Amniotic stem cell (primary cell): ENCODE measurements around the gene HEATR5A.

Source experiments
- DNase-seq: peaks from one replicate; lab custom pipeline; 2025; lab: John Stamatoyannopoulos, UW

The HEATR5A gene

DNA sequence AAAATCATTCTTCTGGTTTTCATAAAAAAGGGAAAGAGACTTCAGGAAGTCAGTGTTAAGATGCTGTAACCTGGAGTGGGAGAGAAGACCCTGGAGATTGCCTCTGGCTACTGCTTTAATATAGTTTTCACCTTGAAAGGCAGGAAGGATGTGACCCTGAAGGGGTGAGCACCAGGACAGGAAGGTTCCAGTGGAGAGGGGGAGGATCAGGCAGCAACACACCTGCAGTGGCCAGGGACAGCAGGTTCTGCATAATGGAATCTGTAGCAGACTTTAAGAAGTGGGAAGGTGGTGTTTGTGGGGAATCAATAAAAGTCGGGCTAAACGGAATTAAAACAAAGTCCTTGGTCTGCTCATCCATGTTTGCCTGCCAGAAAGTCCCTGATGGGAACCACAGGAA, 6.3 kb upstream of the HEATR5A start:
- DNase-seq = no peak

DNA sequence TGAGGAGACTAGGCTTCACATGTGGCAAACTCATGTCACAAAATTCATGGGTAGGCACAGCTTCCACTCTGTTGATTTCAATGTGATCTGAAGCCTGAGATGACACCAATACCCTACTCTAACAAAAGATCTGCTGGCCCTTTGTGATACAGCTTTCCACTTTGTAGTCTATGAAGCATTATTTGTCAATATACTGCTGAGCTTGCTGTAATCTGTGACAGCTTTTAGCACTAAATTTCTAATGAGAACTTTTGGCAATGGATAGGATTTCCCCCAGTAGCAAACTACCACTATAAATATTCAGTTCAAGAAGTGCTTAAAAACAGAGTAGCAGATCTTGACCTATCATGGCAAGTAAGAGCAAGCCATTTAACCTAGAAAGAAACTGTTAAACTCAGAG, 5.6 kb upstream of the HEATR5A start:
- no peak for DNase-seq

DNA sequence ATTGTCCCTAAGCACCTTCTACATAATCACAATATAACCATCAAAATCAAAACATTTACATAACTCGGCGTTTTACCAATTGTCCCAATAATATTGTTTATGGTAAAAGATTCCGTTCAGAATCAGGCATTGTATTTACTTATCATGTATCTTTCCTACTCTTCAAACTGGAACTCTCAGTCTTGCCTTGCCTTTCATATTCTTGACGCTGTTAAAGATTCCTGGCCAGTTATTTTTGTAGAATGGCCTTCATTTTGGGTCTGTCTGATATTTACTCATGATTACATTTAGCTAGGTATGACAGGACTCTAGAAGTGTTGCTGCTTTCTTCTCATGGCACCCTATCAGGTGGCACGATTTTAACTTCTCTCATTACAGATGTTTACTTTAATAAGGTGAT, 850 bp upstream of the HEATR5A start:
- DNase-seq = no peak

DNA sequence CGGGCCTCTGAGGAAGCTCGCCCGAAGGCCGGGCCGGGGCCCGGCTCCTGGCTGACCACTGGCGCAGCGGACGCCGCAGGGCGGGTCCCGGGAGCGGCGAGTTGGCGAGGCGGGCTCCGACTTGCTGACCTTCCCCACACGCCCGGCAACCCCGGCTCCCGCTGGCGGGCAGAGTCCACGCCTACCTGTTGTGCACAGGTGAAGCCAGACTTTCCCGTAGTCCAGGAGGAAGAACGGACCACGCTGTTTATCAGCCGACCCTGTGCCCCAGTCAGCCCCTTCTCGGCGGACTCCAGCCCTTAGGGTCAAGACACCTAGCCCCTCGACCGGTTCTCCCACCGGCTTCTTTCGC, 407 bp downstream of the HEATR5A start:
- DNase-seq = no peak

DNA sequence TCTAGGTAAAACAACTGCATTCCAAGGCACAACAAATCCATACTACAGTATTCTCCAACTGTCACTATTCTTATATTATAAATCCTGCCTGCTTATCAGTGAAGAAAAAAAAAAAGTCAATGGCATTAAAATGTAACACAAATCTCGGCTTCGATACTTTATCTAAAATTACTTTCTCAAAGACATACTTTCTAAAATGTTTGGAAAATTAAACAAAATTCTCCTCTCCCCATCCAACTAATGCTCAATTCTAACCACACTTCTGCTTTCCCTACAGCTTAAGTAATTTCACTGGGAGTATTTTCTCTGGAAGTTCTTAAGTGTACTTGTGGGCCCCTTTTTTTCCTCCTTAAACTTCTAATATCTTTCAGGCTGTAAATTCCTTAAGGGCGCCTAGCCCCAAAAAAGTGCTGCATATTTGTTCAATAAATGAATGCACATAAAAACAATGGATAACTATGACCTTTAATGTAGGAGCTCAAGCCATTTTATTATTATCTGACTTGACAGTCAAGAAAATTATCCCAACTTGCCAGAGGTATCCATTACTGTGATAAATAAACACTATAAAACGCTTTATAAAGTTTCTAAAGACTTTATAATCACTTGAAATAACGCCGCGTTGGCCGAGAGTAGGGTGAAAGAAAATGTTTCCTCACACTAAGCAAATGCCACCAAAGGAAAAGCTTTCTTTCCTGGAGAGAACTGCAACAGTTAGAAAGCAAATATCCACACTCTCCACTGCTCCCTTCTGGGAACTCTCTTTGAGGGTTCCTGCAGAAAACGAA, 977 bp downstream of the HEATR5A start:
- DNase-seq = no peak

DNA sequence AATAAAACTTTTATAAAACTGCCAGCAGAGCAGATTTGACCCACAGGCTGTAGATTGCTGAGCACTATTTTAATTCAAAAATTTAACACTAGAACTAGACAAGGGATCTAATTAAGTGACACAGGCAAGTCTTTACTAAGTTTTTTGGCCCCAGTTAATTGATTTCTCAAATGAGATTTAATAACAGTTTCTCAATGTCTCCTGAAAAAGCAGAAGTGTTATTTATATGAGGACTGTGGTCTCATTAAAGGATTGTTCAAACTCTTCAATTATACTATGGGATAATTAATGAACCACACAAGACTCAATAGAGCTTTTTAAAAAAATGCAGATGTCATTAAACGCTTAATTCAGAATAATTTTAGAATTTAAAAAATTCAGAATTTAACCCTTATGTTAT, 1.9 kb downstream of the HEATR5A start:
- DNase-seq = no peak

DNA sequence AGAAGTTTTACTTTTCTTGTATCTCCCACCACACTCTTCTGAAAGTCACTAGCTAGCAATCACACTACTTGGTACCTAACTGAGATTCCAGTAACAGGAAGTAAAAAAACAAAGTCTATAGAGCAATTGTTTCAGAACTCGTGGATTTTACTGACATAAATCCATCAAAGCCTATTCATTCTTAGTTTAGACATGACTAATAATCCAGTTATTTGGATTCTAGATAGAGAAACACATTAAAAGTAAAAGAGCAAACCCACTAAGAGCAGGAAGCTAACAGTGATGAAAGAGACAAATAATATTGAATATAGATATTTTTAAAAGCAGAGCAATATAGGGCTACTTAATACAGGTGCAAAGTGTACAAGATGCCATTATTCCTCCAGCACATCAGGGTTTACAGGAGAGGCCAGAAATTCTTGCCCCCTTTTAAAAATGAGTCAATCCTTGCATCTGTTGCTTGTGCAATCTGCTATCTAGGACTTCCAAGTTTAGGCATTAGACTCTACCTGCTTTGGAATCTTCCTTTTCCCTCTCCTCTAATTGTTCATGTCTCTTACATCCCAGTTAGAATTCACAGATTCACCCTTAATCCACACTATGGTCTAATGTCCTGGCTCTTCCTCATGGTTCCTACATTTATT, 6.0 kb downstream of the HEATR5A start:
- no peak for DNase-seq

DNA sequence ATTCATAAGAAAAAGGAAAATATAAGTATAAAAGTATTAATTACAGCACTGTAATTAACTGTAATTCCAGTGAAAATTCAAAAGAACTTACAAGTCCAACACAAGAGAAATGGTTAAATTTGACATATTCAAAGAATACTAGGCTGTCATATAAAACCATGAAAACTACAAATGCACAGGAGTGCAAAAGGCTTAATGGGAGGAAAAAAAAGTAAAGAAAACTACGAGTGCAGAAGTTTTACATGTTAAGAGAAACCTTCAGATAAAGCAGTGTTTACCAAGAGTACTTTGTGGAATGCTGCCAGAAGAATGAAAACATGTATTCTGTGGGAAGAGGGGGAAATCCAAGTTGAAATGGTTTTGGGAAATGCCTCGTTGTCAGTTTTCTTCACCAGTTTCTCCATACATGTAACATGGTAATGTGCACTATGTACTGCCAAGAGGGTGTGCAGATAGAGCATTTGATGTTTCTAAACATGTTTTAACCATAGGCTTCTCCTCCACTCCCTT, 9.1 kb downstream of the HEATR5A start:
- no peak for DNase-seq

DNA sequence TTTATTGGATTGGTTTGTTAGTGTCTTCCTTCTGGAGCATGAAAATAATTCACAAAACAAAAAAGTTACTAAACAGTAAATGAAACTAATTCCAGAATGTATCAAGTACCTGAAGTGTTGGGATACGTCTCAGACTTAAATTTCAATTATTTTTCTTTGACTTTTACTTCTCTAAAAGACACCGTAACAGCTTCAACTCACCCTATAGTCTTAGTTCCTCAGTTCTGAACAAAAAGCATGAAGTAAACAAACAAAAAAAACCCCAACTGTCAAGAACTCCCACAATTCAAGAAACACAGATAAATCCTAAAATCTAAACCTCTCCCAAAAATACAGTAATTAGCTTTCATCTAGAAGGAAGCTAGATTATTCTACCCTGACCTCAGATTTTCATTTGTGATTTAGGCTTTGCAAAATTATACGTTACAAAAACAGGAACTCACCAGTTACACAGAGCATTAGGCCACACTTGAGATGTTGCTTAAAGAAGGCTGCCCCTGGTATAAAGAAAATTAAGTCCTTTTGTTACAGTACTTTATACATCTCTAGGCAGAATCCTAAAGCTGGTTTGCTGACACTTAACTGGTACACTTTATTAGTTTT, 10.2 kb downstream of the HEATR5A start:
- DNase-seq = no peak

DNA sequence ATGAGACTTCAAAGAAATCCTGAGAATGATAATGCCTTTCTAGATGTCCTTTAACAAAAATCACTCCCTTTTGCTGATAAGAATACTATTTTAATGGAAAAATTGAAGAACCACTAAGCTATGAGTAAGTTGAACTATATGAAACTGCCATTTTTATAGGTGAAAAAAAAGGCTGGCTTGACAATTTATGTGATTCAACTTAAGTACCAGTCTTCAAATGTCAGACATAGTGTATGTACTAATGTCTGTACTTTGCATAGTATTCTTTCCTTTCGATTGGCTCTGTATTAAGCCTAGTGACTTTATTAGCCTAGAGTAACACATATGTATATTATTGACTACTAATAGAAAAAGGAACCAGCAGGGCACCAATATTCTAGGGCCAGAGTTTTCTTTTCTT, 11.9 kb downstream of the HEATR5A start:
- no peak for DNase-seq

DNA sequence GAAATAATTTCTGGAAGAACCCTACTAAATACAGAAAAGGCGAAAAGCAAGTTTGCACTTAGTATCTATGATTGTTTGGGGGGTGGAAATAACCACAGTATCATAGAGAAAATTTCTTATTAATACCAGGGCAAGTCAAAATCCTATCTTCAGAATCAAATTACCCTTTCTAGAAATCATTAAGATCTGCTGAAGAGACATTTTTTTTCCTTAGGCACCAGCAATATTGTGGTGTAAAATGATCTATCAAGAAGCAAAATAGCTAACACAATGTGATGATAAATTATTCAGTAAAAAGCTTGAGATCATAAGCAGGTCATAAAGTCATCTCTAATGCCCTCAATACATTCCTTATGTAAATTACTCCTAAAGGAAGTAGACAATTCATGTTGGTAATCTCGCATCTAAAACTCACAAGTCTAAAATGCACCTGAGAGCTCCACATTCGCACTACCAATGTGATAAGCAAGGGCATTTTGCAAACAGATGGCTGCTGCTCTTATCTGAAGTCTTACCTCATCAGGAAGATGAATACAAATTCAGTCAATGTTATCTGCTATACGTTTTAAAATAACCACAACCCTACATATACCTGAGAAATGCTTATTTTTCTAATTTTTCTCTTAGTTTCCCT, 14.6 kb downstream of the HEATR5A start:
- DNase-seq = no peak

DNA sequence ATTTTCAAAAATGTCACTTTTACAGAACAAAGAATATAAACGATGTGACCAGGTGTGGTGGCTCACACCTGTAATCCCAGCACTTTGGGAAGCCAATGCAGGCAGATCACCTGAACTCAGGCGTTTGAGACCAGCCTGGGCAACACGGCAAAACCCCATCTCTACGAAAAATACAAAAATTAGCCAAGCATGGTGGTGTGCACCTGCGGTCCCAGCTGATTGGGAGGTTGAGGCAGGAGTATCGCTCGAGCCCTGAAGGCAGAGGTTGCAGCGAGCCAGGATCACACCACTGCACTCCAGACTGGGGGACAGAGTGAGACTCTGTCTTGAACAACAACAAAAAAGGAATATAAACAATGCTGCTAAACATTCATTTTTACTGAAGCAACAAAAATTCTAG, 15.2 kb downstream of the HEATR5A start:
- no peak for DNase-seq

DNA sequence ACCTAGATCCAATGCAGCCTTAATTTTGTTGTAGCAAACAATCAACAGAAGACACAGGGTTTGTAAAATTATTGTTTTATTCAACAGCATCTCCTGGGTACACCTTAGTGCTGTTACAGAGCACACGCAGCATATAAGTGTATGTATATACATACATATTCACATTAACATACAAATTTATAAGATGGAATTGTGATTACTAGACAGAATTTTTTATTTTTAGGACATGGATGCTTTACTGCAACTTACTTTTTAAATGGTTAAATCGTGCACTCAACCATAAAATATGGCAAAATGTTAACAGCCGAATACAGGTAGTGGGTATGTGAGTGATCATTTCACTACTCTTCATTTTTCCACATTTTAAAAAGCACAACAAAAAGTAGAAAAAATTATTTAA, 16.6 kb downstream of the HEATR5A start:
- DNase-seq = no peak

DNA sequence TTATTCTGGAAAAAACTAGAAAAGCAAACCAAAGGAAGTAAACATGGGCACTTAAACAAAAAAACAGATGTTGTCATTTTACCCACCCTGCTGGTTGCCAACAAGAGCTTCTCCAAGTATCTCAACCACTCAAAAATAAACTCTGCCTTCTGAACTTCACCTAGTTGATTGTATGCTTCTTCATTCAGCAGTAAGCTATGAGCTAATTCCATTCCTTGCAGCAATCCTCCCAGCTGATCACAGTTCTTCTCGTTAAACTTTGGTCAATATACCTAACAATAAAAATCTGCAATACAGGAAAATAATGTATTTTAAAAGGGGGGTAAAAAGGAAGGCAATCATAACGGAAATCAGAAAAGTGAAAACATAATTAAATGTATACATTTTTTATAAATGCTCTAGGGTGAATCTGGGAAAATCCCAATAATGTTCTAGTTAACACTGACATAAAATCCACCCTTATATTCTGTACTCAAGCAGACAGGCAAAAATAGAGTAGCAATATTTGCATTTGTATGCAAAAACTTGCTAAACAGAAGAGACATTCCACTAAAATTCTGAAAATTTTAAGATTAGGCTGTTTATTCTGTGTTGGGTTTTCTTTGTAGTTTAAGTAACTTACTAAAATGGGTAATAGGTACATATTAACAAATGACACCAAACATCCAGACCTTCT, 17.4 kb downstream of the HEATR5A start:
- DNase-seq = no peak

DNA sequence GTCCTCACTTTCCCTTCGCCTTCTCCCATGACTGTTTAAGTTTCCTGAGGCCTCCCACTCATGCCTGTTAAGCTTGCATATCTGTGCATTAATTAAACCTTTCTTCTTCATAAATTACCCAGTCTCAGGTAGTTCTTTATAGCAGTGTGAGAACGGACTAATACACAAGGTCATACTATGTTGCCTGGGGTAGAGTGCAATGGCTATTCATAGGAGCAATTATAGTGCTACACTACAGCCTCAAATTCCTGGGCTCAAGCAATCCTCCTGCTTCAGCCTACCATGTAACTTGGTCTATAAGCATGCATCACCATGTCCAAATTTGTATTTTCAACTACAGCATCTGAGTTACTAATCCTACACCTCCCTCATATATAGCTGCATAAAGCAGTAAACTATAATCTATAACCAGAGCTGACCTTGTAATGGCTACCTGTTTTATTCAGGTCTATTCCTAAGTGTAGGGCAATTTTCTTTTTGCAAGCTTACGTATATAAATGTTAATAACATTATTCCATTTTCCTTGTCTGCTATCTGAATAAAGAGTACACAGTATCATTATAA, 18.9 kb downstream of the HEATR5A start:
- DNase-seq = no peak

DNA sequence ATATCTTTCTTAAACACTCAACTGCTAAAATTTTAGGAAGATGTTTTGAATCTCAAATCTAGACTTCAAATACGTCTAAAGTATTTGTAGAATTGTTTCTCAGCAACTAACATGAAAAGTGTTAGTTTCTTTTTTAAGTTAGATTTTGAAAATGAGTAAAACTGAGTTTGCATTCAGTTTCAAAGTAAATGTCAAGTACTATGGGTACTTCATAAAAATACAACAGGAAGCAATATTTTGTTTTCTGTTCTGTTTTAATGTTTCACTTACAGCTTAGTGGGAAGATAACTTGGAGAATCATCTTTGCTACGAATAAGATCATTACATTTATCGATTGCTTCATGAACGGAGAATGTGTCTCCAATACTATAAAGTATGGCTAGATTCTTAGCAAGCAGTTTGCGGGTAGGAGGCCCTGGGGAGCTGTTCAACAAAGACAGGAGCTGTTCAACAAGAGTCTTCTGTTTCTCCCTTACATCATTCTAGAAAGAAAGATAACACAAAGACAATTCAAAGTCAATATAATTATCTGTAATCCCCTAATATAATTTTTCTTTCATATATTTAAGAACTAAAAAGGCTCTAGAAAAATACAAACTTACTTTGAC, 20.2 kb downstream of the HEATR5A start:
- DNase-seq = no peak

DNA sequence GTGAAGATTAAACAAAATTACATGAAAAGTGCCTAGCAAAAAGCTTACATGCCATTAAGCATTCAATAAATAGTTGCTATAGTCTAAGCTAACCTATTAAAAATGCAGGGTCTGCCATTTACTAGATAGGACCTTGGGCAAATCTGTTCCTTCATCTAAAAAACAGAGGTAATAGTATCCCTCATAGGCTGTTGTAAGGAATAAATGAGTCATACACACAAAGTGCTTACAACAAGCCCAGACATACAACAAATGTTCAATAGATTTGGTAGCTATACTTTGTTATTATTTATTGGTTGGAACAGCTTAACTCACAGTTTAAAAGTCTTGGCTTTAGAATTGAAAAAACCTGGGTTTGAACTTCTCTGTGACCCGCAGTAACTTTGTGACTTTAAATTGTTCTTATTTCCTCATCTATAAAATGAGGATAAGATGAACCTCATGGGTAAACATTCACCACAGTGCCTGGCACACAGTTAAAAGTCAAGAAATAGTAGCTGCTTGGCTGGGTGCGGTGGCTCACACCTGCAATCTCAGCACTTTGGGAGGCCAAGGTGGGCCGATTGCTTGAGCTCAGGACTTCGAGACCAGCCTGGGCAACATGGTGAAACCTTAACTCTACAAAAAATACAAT, 24.7 kb downstream of the HEATR5A start:
- DNase-seq = no peak

DNA sequence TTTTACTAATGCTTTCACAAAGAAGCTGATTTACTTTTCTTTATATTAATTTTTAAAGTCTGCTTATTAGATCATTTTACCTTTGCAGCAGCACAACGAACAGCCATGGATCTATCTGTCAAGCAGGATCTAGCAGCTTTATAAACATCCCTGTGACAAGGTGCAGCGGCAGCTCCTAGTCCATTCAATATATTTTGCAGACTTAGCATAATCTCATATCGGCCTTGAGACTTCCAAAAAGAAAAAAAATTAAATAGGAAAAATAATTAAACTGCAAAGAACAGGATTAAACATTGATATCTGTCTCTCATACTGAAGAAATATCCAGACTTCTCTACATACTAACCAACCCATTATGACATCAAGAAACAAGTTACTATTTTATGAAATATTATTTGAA, 25.2 kb downstream of the HEATR5A start:
- no peak for DNase-seq

DNA sequence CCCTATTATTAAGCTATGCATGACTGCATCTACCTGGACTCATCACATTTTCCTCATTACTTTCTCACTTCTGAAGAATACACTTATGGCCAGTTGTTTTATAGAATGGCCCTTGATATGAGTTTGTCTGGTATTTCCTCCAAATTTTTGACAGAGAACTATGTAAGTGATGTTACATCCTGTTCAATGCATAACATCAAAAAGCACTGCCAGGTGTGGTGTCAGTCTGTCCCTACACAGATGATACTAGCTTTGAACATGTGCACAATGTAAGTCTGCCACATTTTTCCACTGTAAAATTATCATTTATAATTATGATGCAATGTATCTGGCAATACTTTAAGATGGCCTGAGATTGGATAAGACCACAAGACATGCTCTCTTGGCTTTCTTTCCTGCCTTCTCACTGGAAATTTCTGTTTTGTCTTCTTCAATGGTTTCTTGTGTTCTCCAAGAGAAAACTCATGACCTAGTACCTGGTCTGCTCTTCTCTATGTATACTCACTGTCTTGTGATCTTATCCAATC, 28.3 kb downstream of the HEATR5A start:
- DNase-seq = no peak

DNA sequence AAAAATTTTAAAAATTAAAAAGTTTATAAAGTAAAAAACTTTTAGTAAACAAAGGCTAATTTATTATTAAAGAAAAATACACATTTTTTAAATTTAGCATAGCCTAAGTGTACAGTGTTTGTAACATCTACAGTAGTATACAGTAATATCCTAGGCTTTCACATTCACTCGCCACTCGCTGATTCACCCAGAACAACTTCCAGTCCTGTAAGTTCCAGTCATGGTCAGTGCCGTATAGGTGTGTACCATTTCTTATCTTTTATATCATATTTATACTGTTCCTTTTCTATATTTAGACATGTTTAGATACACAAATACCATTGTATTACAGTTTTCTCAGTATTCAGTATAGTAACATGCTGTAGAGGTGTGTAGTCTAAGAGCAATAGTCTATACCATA, 28.9 kb downstream of the HEATR5A start:
- DNase-seq = no peak

DNA sequence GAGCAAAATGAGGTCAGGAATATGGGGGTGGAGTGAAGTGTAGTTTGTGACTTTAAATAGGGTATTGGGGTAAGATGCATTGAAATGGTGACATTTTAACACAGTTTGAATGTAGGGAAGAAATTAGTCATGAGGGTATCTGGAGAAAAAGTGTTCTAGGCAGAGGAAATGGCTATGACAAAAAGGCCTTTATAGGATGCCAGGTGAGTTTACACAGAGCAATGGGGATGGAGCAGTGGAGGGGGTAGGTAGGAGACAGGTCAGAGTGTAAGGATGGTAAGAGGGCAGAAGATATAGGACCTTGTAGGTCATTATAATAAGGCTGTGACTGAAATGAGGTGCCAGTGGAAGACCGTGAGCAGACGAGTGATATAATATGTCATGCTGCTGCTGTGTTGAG, 30.4 kb downstream of the HEATR5A start:
- DNase-seq = no peak
